Vagina (tissue), 2 donors: ENCODE data around the gene NPHP1.

ENCODE experiments used
- CTCF ChIP-seq, 3 experiments: fragments of 450-650 bp in 2 of 3; fragments of 200-600 bp in 1 of 3; sonication (generic) in 1 of 3; IDR thresholded peaks; one replicate each; pipeline ENCODE4 v1.5.1; 2017 to 2019; ENCODE audit warnings: antibody characterized with exemption in 3 of 3, mild to moderate bottlenecking in 2 of 3, moderate library complexity in 2 of 3
- POLR2AphosphoS5 ChIP-seq, 2 donors: sonication (generic); formaldehyde crosslinking; IDR thresholded peaks; one replicate each; pipeline ENCODE4 v1.9.0; 2017; ENCODE audit warnings: antibody characterized with exemption in 2 of 2, mild to moderate bottlenecking in 2 of 2, low read depth in 1 of 2; ENCODE audit not compliant: insufficient read depth in 1 of 2

GRCh38 chr2:110182449-110182848, 22.4 kb downstream of the NPHP1 start:
- TF ChIP-seq CTCF (IDR thresholded peaks at IDR 0.05) (no peak), POLR2AphosphoS5 (IDR thresholded peaks at IDR 0.05; ENCODE audit: insufficient read depth in 1 of 2, low read depth in 1 of 2) (no peak)
